Neural progenitor cell (in vitro differentiated cells): Measurements from ENCODE around the gene NTPCR. TPM values are rescaled to one million over a fixed set of nuclear protein-coding genes. Genes with fewer than 3 reads are reported as not detected.

ENCODE experiments used
- DNase-seq: peaks from one replicate; pipeline ENCODE4 v3.0.0-alpha.2; 2016; ENCODE audit warnings: low spot score
- H2AFZ ChIP-seq: fragments of 200-600 bp; sonication (generic); replicated peaks from 2 replicates; pipeline ENCODE4 v1.6.1; 2016; ENCODE audit warnings: antibody characterized with exemption
- H3F3A ChIP-seq: fragments of 200-600 bp; sonication (generic); 2 replicates; pipeline ENCODE4 v1.6.1; 2016; ENCODE audit warnings: antibody characterized with exemption, low read depth
- H3K27ac ChIP-seq: fragments of 200-600 bp; sonication (generic); 2 replicates; pipeline ENCODE4 v1.5.1; 2016; ENCODE audit warnings: mild to moderate bottlenecking
- H3K27me3 ChIP-seq: fragments of 200-600 bp; sonication (generic); 2 replicates; pipeline ENCODE4 v1.6.1; 2016; ENCODE audit warnings: mild to moderate bottlenecking, moderate library complexity
- H3K36me3 ChIP-seq: fragments of 200-600 bp; sonication (generic); 2 replicates; pipeline ENCODE4 v1.5.1; 2016
- H3K4me1 ChIP-seq: fragments of 200-600 bp; sonication (generic); 2 replicates; pipeline ENCODE4 v1.6.1; 2016; ENCODE audit warnings: mixed run types
- H3K4me2 ChIP-seq: fragments of 200-600 bp; sonication (generic); 2 replicates; pipeline ENCODE4 v1.6.1; 2016
- H3K4me3 ChIP-seq: fragments of 200-600 bp; sonication (generic); 2 replicates; pipeline ENCODE4 v1.5.1; 2016
- H3K79me2 ChIP-seq: fragments of 200-600 bp; sonication (generic); 2 replicates; pipeline ENCODE4 v1.6.1; 2016; ENCODE audit warnings: low read depth
- H3K9ac ChIP-seq: fragments of 200-600 bp; sonication (generic); 2 replicates; pipeline ENCODE4 v1.6.1; 2016
- H3K9me3 ChIP-seq: fragments of 200-600 bp; sonication (generic); 2 replicates; pipeline ENCODE4 v1.5.1; 2016; ENCODE audit warnings: low read depth
- H4K20me1 ChIP-seq: fragments of 200-600 bp; sonication (generic); 2 replicates; pipeline ENCODE4 v1.6.1; 2016; ENCODE audit warnings: low read depth
- H3K27ac Mint-ChIP-seq: 3 replicates; pipeline ENCODE4 v1.8.0; 2021; ENCODE audit warnings: mixed read lengths
- H3K27me3 Mint-ChIP-seq: 2 replicates; pipeline ENCODE4 v1.8.0; 2022; ENCODE audit warnings: low read depth, mild to moderate bottlenecking, inconsistent platforms, moderate library complexity, mixed read lengths; ENCODE audit not compliant: insufficient read depth
- H3K36me3 Mint-ChIP-seq: 3 replicates; pipeline ENCODE4 v1.8.0; 2021; ENCODE audit warnings: mixed read lengths
- H3K4me1 Mint-ChIP-seq: 3 replicates; pipeline ENCODE4 v1.8.0; 2021; ENCODE audit warnings: mixed read lengths
- H3K4me3 Mint-ChIP-seq: 3 replicates; pipeline ENCODE4 v1.8.0; 2021; ENCODE audit warnings: mild to moderate bottlenecking, moderate library complexity, mixed read lengths
- H3K9me3 Mint-ChIP-seq: 3 replicates; pipeline ENCODE4 v1.8.0; 2020; ENCODE audit warnings: mixed read lengths
- EZH2 ChIP-seq: fragments of 200-600 bp; sonication (generic); IDR thresholded peaks from 2 replicates; pipeline ENCODE4 v1.6.1; 2017; ENCODE audit warnings: antibody characterized with exemption, mild to moderate bottlenecking, moderate library complexity
- EZH2phosphoT487 ChIP-seq: fragments of 200-600 bp; sonication (generic); IDR thresholded peaks from 2 replicates; pipeline ENCODE4 v1.6.1; 2017; ENCODE audit warnings: antibody characterized with exemption
- total RNA-seq: library from RNA; depleted of rRNA; stranded (reverse); fragments of >200 nt; gene quantifications from 2 replicates; pipeline ENCODE4 v1.2.3, GENCODE V29; 2015; ENCODE audit warnings: low replicate concordance
- TF ChIP-seq, protein P1 (sequence below): fragments of 200-600 bp; sonication (generic); IDR thresholded peaks from 2 replicates; pipeline ENCODE4 v1.5.1; 2017; ENCODE audit warnings: antibody characterized with exemption, mild to moderate bottlenecking

NTPCR gene
- total RNA-seq, 1 donor from 2014 or later: 65.7 TPM

DNA sequence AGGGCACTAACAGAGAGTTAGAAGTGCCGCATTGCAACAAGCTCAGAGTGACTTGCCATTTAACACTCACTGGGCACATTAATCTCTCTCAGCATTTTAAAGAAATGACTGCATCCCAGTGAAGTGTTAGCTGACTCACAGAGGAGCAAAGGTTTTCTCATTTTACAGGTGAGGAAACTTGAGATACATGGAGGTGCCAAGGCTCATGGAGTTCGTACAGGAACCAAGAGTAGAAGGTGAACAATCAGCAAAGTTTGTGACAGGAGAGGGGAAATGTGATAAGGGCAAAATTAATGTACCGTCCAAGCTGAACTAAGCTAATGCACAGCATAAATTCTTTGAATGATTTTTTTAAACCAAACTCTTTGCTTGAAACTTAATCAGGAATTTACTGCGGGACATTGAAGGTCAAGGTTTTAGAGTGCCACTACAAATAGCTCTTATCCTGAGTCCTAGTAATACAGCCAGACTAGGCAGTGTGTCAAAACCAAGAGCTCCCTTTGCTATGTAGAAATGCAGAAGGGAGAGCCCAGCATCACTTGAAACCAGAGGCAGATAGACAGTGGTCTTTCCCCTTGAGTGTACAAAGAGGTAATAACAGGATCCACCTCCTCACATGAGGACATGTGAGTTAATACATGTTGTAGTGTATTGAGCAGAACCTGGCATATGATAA, 22.4 kb upstream of the NTPCR start:
- no peaks in the 10 kb centered on the region for H3K4me1 ChIP-seq
- no peaks in the 10 kb centered on the region for H4K20me1 ChIP-seq
- no peak overlapping the region for H2AFZ ChIP-seq
- H3K79me2 ChIP-seq: no peaks in the 10 kb centered on the region
- Mint-ChIP-seq H3K36me3 (peaks cover 4% of the 10 kb centered on the region), H3K4me1 (peaks cover 58% of the 10 kb centered on the region), H3K27ac (no peak overlapping the region), H3K4me3 (no peak overlapping the region), H3K27me3 (peaks cover 11% of the 10 kb centered on the region), H3K9me3 (peaks cover 14% of the 10 kb centered on the region)
- no peak overlapping the region for H3K4me3 ChIP-seq
- no peaks in the 10 kb centered on the region for H3K9me3 ChIP-seq
- no peaks in the 10 kb centered on the region for H3K27me3 ChIP-seq
- no peaks in the 10 kb centered on the region for H3K36me3 ChIP-seq
- DNase-seq: no peak
- H3K4me2 ChIP-seq: no peak overlapping the region
- no peak overlapping the region for H3K9ac ChIP-seq
- H3F3A ChIP-seq: no peaks in the 10 kb centered on the region
- TF ChIP-seq, protein P1, sequence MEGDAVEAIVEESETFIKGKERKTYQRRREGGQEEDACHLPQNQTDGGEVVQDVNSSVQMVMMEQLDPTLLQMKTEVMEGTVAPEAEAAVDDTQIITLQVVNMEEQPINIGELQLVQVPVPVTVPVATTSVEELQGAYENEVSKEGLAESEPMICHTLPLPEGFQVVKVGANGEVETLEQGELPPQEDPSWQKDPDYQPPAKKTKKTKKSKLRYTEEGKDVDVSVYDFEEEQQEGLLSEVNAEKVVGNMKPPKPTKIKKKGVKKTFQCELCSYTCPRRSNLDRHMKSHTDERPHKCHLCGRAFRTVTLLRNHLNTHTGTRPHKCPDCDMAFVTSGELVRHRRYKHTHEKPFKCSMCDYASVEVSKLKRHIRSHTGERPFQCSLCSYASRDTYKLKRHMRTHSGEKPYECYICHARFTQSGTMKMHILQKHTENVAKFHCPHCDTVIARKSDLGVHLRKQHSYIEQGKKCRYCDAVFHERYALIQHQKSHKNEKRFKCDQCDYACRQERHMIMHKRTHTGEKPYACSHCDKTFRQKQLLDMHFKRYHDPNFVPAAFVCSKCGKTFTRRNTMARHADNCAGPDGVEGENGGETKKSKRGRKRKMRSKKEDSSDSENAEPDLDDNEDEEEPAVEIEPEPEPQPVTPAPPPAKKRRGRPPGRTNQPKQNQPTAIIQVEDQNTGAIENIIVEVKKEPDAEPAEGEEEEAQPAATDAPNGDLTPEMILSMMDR: no peak
- no peak for TF ChIP-seq EZH2
- TF ChIP-seq EZH2phosphoT487: no peak
- no peak overlapping the region for H3K27ac ChIP-seq

DNA sequence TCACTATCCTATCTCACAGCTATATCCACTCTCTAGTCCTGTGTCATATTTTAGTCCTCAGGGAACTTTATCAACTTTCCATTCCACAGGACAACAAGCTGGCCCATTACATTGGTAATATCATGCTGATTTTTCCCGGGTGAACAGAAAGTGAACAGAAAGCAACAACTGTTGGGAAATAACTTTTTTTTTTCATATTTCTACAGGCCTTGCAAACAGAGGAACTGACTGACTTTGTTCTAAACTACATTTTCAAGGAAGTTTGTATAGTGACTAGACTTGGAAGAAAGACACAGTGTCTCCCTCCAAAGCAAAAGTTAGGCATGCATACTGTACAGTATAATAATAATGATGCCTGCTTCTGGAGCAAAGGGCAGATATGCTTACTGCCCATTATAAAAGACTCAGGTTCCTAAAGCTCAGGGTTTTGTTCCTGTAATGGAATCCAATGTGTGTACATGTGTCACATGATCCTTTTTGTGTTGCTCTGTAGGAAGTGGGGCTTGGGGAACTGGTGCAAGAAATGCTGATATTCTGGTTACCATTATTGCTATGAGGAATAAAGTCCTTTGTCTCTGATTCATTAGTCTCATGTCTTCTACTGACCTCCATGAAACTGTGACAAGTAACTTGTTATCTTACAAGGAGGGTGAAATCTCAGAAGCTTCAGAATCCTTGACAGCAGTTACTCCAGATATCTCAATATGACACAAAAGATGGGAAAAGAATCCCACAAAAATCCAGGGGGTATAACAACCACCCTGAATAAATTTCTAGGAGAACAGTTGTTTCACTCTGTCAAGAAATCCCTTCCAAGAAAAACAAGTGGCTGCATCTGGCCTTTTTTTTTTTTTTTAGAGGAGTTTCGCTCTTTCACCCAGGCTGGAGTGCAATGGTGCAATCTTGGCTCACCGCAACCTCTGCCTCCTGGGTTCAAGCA, 17.7 kb upstream of the NTPCR start:
- Histone ChIP-seq H3K27ac (no peak overlapping the region), H3K9me3 (no peaks in the 10 kb centered on the region), H3K36me3 (no peaks in the 10 kb centered on the region), H3K4me1 (no peaks in the 10 kb centered on the region), H3K27me3 (no peaks in the 10 kb centered on the region), H3K4me2 (no peak overlapping the region), H3K4me3 (no peak overlapping the region), H3F3A (no peaks in the 10 kb centered on the region), H2AFZ (no peak overlapping the region), H3K79me2 (no peaks in the 10 kb centered on the region), H4K20me1 (no peaks in the 10 kb centered on the region), H3K9ac (no peak overlapping the region)
- H3K36me3 Mint-ChIP-seq: no peaks in the 10 kb centered on the region
- no peak overlapping the region for H3K27ac Mint-ChIP-seq
- TF ChIP-seq EZH2: no peak
- TF ChIP-seq, protein P1: no peak
- TF ChIP-seq EZH2phosphoT487: no peak
- H3K9me3 Mint-ChIP-seq: peaks cover 1% of the 10 kb centered on the region
- H3K27me3 Mint-ChIP-seq: no peaks in the 10 kb centered on the region
- peaks cover 14% of the 10 kb centered on the region for H3K4me1 Mint-ChIP-seq
- DNase-seq: no peak
- no peak overlapping the region for H3K4me3 Mint-ChIP-seq

DNA sequence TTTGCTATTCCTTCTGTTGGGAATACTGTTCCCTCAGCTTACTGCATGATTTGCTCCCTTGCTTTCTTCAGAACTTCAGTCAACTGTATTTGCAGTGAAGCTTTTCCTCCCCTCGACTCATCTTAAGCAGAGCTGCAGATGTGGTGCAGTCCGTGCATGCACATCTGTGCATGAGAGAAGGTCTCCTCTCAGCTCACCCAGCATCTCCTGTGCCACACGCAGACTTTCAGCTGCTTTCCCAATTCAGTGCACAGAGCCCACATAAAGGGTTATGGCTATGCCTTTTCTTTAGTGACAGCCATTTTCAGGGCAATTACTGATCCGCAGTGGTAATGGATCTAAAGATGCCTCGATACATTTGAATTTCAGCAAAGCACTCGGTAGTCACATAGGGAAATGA, 13.5 kb upstream of the NTPCR start:
- H3K4me1 Mint-ChIP-seq: peaks cover 3% of the 10 kb centered on the region
- DNase-seq: no peak
- H3K36me3 Mint-ChIP-seq: peaks cover 2% of the 10 kb centered on the region
- H3K9me3 Mint-ChIP-seq: peaks cover 4% of the 10 kb centered on the region
- H3K27me3 Mint-ChIP-seq: peaks cover 3% of the 10 kb centered on the region
- H2AFZ ChIP-seq: no peak overlapping the region
- H3K9ac ChIP-seq: no peak overlapping the region
- no peaks in the 10 kb centered on the region for H3K27me3 ChIP-seq
- no peak overlapping the region for H3K27ac Mint-ChIP-seq
- H3K9me3 ChIP-seq: no peaks in the 10 kb centered on the region
- no peaks in the 10 kb centered on the region for H3K79me2 ChIP-seq
- TF ChIP-seq EZH2phosphoT487 (no peak), EZH2 (no peak)
- TF ChIP-seq, protein P1: no peak
- H3K4me3 ChIP-seq: no peak overlapping the region
- H3K36me3 ChIP-seq: no peaks in the 10 kb centered on the region
- peaks cover 5% of the 10 kb centered on the region for H3K4me1 ChIP-seq
- H3K4me2 ChIP-seq: no peak overlapping the region
- H3K27ac ChIP-seq: no peak overlapping the region
- no peak overlapping the region for H3K4me3 Mint-ChIP-seq
- no peaks in the 10 kb centered on the region for H4K20me1 ChIP-seq
- H3F3A ChIP-seq: no peaks in the 10 kb centered on the region
